Femur (tissue), 1 donor: Measurements from ENCODE around the gene BHLHE41.

ENCODE experiments used
- DNase-seq: peaks from one replicate; pipeline ENCODE4 v3.0.0-alpha.2; 2017

The BHLHE41 gene

GRCh38 chr12:26133521-26133920 lies 8.7 kb upstream of the BHLHE41 start:
- DNase-seq: no peak

GRCh38 chr12:26132866-26133265 lies 8.0 kb upstream of the BHLHE41 start:
- DNase-seq: no peak

DNA sequence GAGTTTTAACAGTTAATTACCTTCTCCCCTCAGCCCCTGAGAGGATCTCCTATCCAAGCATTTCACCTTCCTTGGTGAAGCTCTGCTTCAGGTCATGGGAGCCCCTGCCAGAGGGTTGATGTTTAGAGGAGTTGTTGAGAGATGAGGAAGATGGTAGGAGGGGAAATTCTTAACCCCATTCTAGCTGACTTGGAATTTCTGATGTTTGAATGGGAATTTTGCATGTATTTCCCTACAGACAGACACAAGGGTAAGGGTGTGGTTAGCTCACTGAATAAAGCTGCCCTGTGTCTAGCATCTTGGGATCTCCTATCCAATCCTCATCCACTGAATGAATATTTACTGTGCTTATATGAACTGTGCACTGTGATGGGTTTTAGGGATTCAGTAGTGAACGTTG lies 7.1 kb upstream of the BHLHE41 start:
- no peak for DNase-seq

GRCh38 chr12:26130728-26131127 lies 5.9 kb upstream of the BHLHE41 start:
- DNase-seq: no peak

DNA sequence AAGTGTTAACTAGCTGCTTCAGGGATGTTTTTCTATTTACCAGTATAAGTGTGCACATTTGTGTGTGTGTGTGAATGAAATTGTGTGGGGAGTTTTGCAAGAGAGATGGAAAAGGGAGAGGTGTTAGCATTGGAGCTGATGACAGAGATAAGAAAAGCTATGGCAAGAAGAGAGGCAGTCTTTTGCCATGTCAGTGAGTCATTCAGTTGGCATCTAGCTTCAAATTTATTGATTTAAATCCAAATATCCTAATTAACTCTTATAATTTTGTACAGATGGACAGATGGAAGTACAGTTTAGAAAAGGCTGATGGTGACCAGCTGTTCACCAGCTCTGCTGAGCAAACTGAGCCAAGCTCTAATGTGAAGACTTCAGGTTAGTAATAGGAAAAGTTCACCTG lies 3.3 kb upstream of the BHLHE41 start:
- DNase-seq: no peak

GRCh38 chr12:26127404-26127803 lies 2.6 kb upstream of the BHLHE41 start:
- DNase-seq: no peak

- DNase-seq: peak; percentile 87
Measured at GRCh38 chr12:26126340-26127284, 1.8 kb upstream of the BHLHE41 start.

DNA sequence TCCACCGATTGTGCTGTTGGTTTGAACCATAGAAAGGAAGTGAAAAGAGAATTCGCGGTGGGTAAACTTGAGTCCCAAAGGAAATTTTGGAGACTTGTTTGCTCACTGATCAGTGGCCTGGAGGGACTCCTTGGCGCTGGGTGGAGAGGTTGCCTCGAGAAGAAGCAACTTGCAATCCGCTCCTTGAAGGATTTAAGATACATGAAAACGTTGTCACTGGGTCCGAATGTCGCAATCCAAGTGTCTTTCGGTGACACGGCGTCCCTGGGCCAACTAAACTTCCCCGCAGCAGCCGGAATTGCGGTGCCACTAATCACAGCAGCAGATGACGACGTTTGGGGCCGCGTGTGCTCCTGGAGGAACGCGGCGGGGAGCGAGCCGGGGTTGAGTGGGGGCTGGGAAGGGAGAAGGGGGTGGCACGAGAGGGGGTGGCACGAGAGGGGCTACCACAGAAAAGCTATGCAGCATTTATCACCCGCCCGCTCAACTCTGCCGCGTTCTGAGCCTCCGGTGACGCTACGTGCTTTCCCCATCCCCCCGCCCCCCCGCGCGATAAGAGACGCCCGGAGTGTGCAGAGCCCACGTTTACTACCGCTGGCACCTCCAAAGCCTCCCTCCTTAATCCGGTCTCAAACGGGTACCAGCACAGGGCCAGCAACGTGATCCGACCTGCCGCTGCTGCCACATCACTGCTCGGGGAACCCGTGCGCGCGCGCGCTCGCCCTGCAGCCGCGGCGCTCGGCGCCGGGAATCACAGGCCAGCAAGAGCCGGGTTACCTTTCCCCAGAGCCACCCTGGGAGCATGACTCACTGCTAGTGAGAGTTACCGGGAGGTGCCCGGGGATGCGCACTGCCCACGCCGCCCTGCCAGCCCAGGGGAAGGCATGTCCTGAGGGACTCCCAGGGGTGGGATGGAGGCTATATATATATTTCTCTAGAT lies 833 bp upstream of the BHLHE41 start:
- peak; percentile 77 for DNase-seq

DNA sequence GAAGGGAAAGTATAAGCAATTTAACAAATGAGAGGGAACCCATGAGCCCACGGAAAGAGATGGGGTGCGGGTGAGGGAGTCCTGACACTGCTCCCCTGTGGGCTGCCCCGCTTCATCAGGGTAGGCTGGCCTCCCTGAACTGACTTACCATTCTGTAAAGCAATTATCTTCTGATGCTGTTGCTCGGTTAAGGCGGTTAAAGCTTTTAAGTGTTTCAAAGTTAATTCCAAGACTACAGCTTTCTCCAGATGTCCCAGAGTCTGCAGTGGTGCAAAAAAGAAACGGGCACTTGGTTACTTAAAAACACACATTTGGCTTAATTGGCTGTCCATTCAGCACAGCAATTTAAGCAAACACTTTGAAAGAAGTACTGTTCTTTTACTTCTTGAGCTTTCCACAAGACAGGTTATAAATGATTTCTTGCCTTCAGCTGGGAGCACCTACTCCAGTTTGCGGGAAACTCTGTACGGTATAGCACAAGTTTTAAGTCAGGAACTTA lies 1.3 kb downstream of the BHLHE41 start:
- no peak for DNase-seq

DNA sequence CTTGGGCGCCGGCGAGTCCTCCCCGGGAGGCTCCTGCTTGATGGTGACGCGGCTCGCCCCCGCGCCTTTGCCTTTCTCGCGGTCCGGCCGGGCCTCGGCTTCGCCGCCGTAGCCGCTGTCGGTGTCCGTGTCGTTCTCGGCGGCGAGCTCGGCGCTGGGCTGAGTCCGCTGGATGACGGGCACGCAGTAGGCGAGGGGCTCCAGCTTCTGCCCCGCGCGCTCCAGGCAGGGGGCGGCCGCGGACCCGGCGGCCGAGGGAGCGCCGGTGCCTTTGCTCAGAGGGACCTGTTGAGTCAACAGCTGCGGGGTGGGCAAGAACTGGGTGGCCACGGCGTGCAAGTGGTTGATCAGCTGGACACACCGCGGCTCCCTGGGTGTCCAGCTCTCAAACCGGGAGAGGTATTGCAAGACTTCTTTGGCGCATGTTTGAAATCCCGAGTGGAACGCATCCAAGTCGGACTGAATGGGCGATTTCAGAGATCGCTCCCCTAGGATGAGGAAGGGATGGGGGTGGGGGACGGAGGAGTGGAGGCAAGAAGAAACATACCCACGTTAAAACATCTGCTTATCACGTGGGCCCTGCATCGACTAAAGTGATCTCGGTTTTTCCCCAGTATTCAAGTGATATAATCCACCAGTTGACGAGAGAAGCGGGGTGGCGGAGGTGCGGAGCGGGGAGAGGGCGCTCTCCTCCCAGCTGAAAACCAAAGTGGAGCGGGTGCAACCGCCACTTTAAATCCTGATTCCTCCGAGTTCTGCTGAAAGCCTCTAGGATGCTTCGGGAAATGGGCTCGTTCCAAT lies 2.0 kb downstream of the BHLHE41 start:
- peak; percentile 74 for DNase-seq

- DNase-seq: no peak
Measured at GRCh38 chr12:26122061-26122680, 2.7 kb downstream of the BHLHE41 start.

GRCh38 chr12:26121323-26122060 lies 3.3 kb downstream of the BHLHE41 start:
- no peak for DNase-seq

- DNase-seq: no peak
Measured at GRCh38 chr12:26120561-26121274, 4.1 kb downstream of the BHLHE41 start.

DNA sequence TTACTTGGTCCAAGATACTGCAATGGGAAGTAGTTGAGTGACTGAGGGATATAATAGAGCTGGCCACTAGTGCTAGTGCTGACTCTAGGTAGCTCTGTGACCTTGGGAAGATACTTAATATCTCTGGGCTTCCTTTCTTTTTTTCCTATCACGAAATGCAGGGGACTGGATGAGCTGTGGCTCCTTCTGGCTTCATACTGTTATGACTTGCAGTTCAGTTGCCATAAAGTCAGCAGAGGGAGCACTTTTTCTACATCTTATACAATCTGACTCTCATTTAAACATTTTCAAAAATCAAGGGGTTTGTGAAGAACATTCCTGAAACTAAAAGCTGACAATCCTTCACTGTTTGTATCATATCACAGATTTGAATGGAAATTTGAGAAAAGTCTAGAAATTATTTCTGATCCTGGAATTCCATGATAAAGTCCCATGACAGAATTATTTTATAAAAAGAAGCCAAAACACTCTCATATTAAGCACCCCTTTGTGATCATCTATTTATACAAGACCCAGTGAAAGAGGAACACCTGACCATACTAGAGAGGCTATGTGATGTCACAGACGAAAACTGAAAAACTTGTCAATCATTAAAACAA lies 5.3 kb downstream of the BHLHE41 start:
- no peak for DNase-seq

DNA sequence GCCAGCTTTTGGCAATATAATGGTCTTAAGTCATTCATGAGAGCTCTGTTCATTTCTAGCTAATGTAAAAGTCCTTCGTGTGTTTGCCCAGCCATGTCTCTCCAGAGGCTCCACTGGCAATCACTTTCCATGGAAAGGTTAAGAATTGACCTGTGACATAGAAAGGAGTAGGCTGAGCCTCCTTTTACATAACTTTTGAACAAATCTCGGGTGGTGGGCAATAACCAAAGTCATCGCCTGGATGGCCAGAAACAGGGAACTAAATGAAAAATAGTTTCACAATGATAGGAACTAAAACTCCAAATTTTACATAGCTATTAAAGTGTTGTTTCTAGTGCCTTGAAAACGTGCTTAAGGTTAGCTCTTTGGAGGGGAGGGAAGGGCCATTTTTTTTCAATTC lies 6.5 kb downstream of the BHLHE41 start:
- no peak for DNase-seq

GRCh38 chr12:26116829-26117715 lies 7.8 kb downstream of the BHLHE41 start:
- DNase-seq: no peak

DNA sequence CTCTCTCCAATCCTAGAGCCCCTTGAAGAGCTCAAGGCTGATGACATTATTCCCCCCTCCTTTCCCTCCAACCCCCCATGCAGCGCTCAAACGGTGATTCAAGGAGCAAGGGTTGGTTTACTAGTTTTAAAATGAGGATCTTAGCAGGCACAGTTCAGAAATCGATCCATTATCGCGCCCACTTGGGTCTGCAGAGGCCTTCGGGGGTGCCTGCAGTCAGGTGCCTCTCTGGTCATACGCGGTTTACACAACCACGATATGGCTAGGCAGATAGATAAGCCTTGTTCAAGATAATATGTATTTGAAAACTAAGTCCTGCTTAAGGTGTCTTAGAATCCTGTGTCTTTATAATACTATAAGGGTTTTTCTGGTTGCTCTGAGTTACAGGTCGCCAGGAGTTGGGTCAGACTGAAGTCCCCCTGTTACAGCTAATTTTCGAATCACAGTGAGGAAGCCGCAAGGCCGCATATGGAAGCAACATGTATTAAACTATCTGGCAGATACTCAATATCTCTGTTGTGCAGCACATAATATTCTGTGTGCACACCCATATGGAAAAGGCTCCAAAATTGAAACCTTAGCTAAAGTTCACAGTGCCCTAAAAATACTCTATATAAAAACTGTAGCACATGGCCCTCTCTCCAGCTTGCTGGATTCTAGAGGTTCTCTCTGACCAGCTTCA lies 10.0 kb downstream of the BHLHE41 start:
- no peak for DNase-seq
